GM21737 (cell line): ENCODE results near the gene MYO3A.
"Not testable (repeated sequence)": the region's sequence is repeated elsewhere in the genome, so short reads cannot be mapped to it uniquely, and the experiment has no call there.

ENCODE experiments used
- ATAC-seq: cut with Tn5 transposase; IDR thresholded peaks from one replicate; pipeline ENCODE4 v1.9.1; 2021; ENCODE audit warnings: mild to moderate bottlenecking, moderate library complexity; ENCODE audit not compliant: unreplicated experiment

Gene MYO3A

GRCh38 chr10:25972631-25973030, 38.6 kb downstream of the MYO3A start:
- ATAC-seq: no peak

GRCh38 chr10:25974897-25975459, 40.9 kb downstream of the MYO3A start:
- no peak for ATAC-seq

DNA sequence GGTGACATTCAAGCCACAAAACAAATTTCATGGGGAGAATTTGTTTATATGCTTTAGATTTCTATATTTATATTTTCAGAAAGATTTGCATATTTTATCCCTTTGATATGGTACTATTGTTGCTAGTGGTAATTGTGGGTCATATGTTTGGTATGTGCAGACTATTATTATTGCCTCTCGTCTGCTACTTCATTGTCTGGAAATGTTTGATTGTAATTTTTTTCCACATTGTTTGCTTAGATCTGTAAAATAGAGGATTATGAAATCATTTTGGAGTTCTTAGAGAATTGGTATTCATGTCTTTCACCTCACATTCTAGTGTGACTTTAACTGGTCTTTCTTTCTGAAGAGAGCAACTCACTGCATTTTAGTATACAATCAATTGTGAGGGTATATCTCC, 44.7 kb downstream of the MYO3A start:
- ATAC-seq: no peak

GRCh38 chr10:25982107-25982506, 48.1 kb downstream of the MYO3A start:
- no peak for ATAC-seq

DNA sequence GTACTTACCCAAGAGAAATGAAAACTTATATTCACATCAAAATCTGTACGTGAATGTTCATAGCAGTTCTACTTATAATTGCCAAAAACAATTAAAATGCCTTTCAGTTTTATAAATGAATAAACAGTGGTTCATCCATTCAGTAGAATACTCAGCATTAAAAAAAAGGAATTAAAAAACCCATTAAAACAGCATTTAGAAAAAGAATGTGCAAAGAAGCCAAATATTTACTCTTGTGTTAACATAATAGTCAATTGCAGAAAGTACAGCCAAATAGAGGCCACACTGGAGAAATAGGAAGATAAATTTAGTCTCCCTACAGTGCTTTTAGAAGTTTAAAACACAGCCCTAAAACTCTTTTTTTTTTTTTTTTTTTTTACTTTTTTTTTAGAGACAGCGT, 54.6 kb downstream of the MYO3A start:
- ATAC-seq: no peak

- ATAC-seq: no peak
Measured at GRCh38 chr10:25989951-25990350, 55.9 kb downstream of the MYO3A start.

DNA sequence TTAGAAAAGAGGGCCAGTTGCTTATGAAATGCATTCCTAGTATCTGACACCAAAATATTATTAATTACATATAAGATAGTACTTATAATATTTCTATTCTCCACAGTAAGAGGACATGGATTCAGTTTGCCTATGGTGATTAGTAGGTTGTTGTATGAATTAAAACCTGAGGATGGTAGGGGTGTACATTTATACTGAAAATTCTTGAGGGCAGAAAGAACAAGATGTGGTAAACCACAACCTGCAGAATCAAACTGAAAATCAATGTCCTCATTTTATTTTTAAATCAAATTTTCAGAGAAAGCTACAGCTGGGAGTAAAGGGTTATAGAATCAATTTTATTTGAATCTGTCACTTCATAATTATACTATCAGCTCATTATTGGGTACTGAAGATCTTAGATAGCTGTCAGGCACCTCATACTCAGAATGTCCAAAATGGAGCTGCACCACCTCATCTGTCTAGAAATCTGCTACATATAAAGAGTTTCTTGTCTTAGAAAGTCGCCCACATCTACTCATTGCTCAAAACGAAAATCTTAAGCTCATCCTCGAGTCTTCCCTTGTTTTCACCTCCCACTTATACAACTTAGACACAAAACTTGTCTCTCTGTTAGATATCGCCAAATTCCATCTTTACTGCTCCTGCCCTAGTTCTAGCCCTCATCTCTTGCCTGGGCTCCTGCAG, 65.4 kb downstream of the MYO3A start:
- no peak for ATAC-seq

DNA sequence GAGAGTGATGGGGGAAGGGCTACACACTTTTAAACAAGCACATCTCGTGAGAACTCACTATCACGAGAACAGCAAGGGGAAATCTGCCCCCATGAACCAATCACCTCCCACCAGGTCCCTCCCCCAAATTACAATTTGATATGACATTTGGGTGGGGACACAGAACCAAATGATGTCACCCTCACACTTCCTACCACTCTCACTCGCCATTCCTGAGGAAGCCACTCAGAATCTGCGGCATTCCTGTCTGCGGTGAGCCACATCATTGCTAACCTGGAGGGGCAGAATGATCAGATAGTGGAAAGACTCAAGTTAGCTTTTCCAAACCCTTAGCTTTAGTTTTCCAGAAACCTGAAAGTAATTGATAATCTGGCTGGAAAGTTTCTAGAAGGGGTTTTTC, 66.9 kb downstream of the MYO3A start:
- no peak for ATAC-seq

- not testable (repeated sequence) for ATAC-seq
Measured at GRCh38 chr10:26002466-26002865, 68.4 kb downstream of the MYO3A start.

DNA sequence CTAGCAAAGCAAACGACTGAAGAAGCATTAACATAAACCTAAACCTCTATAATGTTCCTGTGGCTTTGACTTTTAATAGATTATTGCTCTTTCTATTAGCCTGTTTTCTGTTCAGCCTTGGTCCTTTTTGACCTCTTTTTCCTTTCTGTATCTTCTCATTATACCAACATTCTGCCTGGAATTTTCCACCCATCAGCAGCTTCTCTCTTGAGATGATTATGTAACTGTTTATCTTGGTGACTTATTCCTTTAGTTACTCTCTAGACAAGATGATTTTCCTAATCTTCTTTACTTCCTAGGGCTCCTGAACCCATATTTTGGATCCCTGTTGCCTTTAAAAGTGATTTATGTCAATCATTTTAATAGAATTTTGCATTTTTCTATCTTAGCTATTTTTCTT, 81.1 kb downstream of the MYO3A start:
- no peak for ATAC-seq

DNA sequence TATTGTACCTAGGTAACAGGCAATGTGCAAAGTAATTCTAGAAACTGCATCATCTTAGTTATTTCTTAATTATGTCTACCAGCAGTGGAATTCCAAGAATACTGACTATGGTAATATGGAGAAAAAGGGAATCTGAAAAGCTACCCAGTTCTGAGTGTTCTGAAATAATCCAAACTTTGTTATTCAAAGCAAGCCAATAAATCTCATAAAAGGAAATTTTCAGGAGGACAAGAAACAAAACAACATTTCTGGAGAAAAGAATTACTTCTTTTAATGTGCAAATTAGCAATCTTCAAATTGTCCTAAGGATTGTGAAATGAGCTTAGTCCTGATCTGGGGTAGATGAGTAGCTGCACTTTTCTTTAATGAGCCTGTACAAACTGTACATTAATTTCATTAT, 88.8 kb downstream of the MYO3A start:
- ATAC-seq: no peak

DNA sequence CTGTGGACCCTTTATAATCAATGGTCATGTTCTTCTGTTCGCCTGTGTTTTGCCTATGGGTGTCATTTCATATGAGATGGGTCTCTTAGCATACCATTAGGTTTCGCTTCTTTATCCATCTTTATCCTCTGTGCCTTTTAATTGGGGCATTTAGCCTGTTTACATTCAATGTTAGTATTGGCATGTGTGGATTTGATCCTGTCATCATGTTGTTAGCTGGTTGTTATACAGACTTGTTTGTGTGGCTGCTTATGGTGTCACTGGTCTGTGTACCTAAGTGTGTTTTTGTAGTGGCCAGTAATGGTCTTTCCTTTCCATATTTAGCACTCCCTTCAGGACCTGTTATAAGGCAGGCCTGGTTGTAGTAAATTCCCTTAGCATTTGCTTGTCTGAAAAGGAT, 90.3 kb downstream of the MYO3A start:
- ATAC-seq: no peak

GRCh38 chr10:26025523-26025922, 91.5 kb downstream of the MYO3A start:
- ATAC-seq: no peak

GRCh38 chr10:26029858-26030257, 95.8 kb downstream of the MYO3A start:
- no peak for ATAC-seq

GRCh38 chr10:26031300-26031699, 97.3 kb downstream of the MYO3A start:
- no peak for ATAC-seq

DNA sequence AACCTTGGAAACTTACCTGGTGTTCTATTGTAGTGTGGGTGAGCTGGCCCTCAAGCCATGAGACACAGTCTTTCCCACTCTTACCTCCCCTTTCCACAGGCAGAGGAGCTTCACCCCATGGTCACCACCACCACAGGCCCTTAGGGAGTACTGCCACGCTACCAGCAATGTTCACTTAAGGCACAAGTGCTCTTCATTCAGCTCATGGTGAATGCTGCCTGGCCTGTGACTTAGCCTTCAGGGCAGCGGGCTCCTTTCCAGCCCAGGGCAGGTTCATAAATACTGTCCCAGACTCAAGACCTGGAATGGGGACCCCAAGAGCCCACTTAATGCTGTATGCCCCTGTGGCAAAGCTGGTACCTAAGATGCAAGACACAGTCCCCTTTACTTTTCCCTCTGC, 109.4 kb downstream of the MYO3A start:
- no peak for ATAC-seq

- no peak for ATAC-seq
Measured at GRCh38 chr10:26044141-26044749, 110.2 kb downstream of the MYO3A start.

GRCh38 chr10:26046073-26046700, 112.2 kb downstream of the MYO3A start:
- no peak for ATAC-seq

DNA sequence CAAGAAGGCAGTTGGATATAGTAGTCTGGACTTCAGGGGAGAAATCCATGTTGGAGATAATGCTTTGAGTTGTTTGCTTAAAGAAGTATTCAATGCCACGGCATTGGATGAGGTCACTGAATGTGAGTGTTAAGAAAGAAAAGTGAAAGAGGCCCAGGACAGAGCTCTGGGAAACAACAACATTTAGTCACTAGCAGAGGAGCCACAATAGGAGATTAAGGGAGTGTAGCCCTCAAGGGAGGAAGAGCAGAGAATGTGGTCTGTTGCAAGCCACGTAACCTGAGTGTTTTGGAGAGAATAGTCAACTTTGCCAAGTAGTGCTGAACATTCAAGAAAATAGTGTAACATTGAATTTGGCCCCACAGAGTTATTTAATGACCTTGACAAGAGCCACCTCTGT, 114.7 kb downstream of the MYO3A start:
- ATAC-seq: no peak

DNA sequence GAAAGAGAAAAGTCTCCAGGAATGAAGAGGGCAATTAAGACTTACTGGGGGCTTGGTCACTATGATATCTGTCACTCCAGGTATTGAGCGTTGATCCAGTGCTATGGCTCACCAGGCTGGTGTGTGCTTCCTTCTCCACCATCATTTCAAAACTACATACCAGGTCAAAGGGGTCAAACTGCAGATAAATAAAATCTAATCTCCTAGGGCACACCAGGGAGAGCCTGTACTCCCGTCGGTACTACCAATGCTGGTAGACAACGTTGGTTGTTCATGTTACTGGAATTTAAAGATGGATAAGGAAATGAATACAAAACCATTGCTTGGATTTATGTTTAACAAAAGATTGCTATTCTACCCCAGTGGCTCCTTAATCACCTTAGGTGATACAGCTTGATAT, 118.3 kb downstream of the MYO3A start:
- ATAC-seq: no peak

GRCh38 chr10:26057466-26057865, 123.4 kb downstream of the MYO3A start:
- no peak for ATAC-seq

DNA sequence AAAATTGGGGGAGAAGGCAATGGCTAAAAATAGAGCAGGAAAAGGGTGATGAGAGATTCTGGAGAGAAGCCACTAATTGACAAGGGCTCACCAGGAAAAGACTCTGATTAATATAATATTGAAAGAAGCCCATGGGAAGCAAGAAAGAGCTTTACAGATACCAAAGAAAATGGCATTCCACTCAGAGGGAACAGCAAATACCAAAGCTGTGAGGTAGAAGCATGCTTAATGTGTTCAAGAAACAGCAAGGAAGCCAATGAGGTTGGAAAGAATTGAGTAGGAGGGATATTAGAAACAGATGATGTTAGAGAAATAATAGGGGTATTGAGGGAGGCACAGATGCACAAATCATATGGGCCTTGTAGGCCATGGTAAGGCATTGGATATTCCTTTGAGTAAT, 130.1 kb downstream of the MYO3A start:
- no peak for ATAC-seq
